Measurements from ENCODE around the gene ITCH.
"Not testable (repeated sequence)": the region's sequence is repeated elsewhere in the genome, so short reads cannot be mapped to it uniquely, and the experiment has no call there.

ITCH gene

GRCh38 chr20:34414525-34414924 lies 51.5 kb downstream of the ITCH start:
- DNase-seq (ENCODE audit: low read depth) = not testable (repeated sequence)

- no peak for DNase-seq (ENCODE audit: low read depth)
These were observed 52.0 kb downstream of the ITCH start for GRCh38 chr20:34415079-34415478.

DNA sequence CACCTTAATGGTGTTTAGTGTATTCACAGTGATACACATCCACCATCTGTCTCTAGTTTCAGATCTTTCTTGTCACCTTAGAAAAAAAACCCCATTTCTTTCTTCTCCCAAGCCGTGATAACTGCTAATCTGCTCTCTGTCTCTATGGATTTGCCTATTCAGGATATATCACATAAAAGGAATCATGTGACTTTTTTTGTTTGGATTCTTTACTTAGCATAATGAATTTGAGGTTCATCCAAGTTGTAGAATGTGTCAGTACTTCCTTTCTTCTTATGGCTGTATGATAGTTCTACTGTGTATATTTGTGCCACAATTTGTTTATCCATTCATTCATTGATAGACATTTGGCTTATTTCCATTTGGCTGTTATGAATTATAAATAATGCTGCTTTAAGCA lies 57.1 kb downstream of the ITCH start:
- DNase-seq (ENCODE audit: low read depth) = no peak

- no peak for DNase-seq (ENCODE audit: low read depth)
These were observed 57.9 kb downstream of the ITCH start for GRCh38 chr20:34420975-34421374.

GRCh38 chr20:34421766-34422466 lies 58.8 kb downstream of the ITCH start:
- no peak for DNase-seq (ENCODE audit: low read depth)

DNA sequence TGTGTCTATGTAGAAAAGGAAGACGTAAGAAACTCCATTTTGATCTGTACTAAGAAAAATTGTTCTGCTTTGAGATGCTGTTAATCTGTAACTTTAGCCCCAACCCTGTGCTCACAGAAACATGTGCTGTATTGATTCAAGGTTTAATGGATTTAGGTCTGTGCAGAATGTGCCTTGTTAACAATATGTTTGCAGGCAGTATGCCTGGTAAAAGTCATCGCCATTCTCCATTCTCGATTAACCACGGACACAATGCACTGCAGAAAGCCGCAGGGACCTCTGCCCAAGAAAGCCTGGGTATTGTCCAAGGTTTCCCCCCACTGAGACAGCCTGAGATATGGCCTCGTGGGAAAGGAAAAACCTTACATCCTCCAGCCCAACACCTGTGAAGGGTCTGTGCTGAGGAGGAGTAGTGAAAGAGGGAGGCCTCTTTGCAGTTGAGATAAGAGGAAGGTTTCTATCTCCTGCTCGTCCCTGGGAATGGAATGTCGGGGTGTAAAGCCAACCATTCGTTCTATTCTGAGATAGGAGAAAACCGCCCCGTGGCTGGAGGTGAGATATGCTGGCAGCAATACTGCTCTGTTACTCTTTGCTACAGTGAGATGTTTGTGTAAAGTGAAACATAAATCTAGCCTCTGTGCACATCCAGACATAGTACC lies 62.1 kb downstream of the ITCH start:
- DNase-seq (ENCODE audit: low read depth) = not testable (repeated sequence)

- no peak for DNase-seq (ENCODE audit: low read depth)
These were observed 63.0 kb downstream of the ITCH start for GRCh38 chr20:34426026-34426425.

GRCh38 chr20:34427331-34427730 lies 64.3 kb downstream of the ITCH start:
- DNase-seq (ENCODE audit: low read depth) = no peak

- no peak for DNase-seq (ENCODE audit: low read depth)
These were observed 64.7 kb downstream of the ITCH start for GRCh38 chr20:34427784-34428183.

- no peak for DNase-seq (ENCODE audit: low read depth)
These were observed 68.1 kb downstream of the ITCH start for GRCh38 chr20:34431168-34431567.

GRCh38 chr20:34432663-34433062 lies 69.6 kb downstream of the ITCH start:
- not testable (repeated sequence) for DNase-seq (ENCODE audit: low read depth)

GRCh38 chr20:34433391-34433790 lies 70.3 kb downstream of the ITCH start:
- no peak for DNase-seq (ENCODE audit: low read depth)

GRCh38 chr20:34435589-34435988 lies 72.5 kb downstream of the ITCH start:
- DNase-seq (ENCODE audit: low read depth) = no peak

DNA sequence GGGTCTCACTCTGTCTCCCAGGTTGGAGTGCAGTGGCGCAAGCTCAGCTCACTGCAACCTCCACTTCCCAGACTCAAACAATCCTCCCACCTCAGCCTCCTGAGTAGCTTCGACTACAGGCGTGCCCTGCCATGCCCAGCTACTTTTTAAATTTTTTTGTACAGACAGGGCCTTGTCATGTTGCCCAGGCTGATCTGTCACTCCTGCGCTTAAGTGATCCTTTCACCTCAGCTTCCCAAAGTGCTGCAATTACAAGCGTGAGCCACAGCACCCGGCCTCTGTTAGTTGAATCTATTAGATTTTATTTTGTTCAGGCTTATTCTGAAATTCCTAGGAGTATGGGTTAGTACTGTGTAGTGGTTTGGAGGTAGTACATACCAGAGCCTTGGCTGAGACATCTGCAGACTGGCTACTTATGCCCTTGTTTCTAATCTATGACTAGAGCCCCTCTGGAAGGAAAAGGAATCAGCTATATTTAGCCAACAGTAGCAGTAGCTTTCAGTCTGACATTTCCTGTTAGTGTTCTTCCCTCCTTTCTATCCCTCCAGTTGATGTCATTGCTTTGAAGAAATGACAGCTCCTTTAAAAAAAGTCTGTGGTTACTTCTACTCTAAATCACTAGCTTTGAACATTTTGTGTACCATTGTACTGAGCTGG lies 74.4 kb downstream of the ITCH start:
- DNase-seq (ENCODE audit: low read depth) = no peak

DNA sequence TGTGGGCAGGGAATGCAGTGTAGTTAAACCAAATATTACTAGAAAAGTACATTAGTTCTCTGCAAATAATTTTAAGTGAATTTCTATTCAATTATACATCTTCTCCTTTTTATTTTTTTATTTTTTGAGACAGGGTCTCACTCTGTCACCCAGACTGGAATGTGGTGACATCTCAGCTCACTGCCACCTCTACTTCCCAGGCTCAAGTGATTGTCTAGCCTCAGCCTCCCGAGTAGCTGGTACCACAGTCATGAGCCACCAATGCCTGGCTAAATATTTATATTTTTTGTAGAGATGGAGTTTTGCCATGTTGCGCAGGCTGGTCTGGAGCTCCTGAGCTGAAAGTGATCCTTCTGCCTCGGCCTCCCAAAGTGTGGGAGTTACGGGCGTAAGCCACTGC lies 76.1 kb downstream of the ITCH start:
- DNase-seq (ENCODE audit: low read depth) = no peak

DNA sequence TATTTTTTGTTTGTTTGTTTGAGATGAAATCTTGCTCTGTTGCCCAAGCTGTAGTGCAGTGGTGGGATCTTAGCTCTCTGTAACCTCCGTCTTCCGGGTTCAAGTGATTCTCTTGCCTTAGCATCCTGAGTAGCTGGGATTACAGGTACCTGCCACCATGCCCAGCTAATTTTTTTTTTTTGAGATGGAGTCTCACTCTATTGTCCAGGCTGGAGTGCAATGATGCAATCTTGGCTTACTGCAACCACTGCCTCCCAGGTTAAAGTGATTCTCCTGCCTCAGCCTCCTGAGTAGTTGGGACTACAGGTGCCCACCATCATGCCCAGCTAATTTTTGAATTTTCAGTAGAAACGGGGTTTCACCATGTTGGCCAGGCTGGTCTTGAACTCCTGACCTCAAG lies 78.3 kb downstream of the ITCH start:
- not testable (repeated sequence) for DNase-seq (ENCODE audit: low read depth)

DNA sequence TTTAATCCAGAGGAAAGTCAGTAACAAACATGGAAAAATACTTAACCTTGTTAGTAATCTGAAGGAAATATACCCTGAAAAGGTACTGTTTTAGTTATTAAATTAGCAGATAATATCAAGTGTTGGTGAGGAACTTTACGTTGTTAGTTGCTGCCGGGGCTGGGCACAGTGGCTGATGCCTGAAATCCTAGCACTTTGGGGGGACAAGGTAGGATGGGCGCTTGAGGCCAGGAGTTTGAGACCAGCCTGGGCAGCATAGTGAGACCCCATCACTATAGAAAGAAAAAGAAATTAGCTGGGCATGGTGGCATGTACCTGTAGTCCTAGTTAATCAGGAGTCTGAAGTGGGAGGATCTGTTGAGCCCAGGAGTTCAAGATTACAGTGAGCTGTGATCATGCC lies 80.5 kb downstream of the ITCH start:
- DNase-seq (ENCODE audit: low read depth) = no peak

DNA sequence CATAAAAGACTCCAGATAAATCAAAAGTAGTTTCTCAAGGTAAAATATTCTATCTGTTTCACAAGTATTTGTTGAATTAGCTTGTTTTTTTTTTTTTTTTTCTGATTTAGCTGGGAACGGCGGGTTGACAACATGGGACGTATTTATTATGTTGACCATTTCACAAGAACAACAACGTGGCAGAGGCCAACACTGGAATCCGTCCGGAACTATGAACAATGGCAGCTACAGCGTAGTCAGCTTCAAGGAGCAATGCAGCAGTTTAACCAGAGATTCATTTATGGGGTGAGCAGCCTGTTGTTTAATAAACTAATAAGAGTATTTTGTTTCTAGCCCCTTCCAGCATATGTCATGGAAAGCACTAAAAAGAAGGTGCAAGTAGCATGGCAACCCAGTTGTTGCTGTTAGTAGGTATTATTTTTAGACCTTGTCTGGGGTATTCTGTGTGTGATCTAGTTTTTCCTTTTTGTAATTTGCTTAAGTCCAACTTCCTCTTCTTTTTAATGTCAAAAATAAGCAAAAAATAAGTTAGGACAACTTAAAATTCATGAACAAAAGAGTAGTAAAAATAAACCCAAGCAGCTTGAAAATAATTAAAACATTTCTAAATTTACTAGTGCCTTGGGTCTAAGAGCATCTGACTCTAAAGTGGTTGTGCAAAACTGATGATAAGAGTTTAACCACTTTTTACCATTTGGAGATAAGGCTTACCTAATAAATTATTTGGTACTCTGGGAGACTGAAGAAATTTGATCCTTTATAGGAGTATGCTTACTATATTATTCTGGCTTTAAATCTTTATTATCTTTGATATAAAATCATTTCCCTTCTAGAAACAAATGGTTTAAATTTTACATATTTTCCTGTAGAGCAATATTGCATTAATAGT lies 82.3 kb downstream of the ITCH start:
- no peak for DNase-seq (ENCODE audit: low read depth)

DNA sequence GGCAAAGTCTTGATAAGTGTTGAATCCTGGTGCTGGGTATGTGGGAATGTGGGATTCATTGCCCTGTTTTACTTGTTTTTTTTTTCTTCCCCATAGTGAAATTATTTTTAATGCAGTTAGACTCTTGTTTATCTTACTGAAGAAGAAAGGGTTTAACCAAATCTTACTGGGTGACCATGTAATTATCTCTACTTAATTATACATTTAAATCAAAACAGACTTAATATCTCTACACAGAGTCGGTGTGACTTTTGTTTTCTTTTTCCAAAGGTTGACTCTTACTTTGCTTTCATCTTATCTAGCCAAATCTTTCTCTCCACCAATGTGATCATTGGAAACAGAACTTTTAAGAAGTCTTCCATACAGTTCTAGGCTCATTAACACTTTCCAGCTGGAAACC lies 85.4 kb downstream of the ITCH start:
- no peak for DNase-seq (ENCODE audit: low read depth)

DNA sequence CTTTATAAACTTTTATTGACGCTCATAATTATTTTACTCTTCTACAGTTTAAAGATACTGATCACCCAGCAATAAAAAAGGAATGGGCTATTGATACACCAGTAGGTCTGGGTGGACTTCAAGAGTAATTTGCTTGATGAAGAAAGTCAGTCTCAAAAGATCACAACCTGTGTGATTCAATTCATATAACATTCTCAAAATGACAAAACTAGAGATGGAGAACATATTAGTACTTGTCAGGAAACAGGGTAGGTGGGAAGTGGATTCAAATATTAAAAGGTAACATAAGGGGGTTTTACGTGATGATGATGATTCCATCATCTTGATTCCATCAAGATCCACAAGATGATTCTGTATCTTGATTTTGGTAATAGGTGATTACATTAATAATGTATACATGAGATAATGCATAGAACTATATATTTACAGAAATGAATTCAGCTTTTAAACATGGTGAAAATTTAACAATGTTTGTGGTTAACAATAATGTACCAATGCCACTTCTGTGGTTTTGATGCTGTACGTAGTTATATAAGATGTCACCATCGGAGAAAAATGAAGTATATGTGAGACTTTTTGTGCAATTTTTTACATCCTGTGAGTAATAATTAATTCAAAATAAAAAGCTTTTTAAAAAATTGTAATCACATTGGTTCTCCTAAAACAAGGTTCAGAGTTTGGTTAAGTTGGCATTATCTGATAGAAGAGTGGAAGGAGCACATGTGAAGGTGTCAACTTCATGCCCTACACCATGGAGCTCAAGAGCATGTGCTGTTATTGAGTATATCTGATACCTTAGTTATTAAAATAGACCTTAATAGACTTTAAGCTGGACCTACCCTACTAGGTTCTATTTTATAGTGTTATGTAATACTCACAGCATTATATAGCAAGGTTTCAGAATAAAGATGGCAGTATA lies 86.9 kb downstream of the ITCH start:
- no peak for DNase-seq (ENCODE audit: low read depth)

- no peak for DNase-seq (ENCODE audit: low read depth)
These were observed 89.4 kb downstream of the ITCH start for GRCh38 chr20:34452281-34452982.

Data from activated T-helper 1 cell treated with Interleukin-2 at 50 U/mL for 16 hours (primary cell).